GM21576 (cell line): Measurements from ENCODE around the gene USP40.

Experiments
- ATAC-seq: cut with Tn5 transposase; IDR thresholded peaks from one replicate; pipeline ENCODE4 v1.9.1; 2021; ENCODE audit warnings: mild to moderate bottlenecking, moderate library complexity; ENCODE audit not compliant: unreplicated experiment

USP40 gene

DNA sequence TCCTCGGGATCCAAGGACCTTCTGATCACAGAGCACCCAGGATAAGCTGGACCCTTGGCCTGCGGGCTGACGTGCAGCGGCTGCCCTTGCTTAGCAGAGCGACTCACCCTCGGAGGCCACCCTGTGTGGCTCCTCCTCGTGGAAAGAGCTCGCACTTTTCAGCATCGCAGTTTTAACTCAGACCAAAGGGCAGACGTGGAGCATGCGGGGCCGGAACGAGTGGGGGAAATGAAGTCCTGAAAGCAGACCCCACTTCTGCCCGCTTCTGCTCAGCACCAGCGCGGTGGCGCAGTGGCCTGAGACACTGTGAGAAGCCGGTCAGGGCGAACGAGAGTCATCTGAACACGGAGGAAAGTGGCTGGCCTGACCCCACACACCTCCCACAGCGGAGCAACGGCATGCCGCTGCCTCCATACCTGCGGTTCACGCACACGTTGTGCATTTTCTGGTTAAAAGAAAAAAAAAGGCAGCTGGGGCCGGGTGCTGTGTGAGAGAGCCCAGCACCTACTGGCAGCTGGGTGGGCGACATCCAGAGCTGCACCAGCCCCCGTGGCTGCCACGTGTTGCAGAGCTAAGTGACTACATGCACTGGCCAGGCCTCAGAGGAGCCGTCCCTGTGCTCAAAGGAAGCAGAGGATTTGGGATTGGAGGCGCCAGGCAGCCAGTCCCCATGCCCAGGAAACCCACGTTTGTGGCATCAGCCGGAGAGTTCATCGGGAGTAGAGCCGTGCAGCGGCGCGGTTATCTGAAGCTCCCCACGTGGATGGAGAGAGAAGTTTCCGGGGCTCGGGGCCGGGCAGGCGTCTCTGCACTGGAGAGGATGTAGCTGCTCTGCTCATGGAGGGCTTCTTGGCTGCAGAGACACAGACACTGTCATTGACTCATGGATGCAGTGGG is 89.7 kb downstream of the USP40 start:
- ATAC-seq: no peak

- no peak for ATAC-seq
Measured at GRCh38 chr2:233476063-233476410, 90.5 kb downstream of the USP40 start.

DNA sequence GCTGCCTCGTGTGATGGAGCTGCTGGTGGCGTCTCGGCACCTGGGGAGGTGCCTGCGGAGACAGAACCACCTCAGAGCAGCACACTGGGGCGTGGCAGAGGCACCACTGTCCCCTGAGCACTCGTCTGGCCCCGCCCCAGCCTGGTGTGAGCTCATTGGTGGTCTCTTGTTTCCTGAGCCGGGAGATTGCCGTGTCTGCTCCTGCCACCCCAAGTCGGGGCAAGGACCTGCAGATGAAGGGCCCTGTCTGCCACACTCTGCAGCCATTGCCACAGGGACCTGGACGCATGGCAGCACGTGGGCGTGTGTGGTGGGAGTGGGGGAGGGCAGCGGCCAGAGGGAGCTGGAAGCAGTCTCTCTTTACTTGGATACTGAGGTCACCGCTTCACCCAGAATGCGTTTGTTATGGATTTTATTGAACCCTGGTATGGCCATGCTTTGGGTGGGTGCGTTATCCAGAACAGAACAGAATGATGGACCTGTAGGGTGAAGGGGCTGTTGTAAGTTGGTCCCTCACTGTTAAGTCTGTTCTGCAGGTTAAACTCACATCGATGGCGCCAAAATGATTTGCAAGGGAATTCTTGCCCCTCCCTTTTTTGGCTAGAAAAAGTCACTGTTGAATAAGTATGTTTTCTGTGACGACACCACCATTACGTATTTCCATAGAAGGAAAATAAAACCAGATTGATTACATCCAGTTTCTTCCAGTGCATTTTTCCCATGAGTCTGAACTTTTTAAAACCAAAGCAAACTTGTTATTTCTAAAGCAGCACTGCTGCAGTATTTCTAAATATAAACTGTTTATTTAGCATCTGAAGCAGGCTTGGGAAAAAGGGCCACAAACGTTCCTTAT is 92.0 kb downstream of the USP40 start:
- no peak for ATAC-seq

DNA sequence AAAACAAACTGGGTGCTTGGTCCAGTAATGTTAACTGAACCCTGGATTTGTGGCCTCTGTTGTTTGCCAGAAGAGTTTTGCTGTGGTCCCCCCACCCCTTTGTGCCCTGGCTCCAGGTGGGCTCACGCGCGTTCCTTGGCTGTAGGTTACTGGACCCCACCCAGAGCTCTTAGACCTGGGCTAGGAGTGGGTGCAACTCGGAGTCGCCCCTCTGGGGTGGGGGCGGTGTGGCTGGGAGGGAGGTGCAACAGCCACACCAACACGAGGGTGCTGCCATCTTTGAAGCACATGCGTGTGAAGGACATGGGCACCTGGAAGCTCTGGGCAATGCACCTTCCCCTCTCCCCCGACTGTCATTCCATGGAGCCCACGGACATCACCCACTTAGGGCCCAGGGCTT is 92.7 kb downstream of the USP40 start:
- no peak for ATAC-seq

DNA sequence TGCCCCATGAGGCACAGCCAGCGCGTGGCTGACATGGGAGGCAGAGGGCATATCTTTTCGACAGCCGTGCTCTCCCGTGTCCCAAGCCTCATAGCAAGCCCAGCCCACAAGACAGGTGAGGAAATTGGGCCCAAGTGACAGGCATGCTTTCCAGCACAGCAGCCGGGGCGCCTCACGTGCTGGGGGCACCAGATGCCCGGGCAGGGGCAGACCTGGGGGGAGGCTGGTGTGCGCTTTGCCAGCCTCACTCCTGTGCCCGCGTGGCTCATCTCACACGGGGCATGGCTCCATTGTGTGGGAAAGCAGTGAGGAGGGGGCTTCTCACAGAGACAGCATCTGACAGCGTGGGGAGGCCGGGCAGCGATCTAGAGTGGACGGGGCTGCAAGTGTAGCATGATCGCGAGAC is 93.2 kb downstream of the USP40 start:
- no peak for ATAC-seq

- no peak for ATAC-seq
Measured at GRCh38 chr2:233471291-233472035, 95.1 kb downstream of the USP40 start.

DNA sequence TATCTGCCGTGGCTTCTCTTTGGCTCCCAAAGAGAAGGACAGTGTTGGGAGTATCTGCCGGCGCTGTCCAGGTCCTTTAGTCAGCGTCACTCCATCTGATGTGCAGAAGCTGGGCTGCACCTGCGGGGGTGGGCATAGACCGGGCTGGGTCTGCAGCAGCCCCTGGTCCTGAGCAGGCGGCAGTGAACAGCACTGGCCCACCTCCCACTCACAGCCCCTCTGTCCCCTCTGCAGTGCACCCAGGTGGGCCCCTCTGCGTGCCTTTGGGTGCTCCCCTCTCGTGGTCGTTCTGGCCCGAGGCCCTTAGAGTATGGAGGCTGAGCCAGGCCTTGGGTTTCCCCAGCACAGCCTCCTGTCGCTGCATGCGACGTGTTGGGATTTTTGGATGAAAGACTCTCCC is 95.7 kb downstream of the USP40 start:
- no peak for ATAC-seq

DNA sequence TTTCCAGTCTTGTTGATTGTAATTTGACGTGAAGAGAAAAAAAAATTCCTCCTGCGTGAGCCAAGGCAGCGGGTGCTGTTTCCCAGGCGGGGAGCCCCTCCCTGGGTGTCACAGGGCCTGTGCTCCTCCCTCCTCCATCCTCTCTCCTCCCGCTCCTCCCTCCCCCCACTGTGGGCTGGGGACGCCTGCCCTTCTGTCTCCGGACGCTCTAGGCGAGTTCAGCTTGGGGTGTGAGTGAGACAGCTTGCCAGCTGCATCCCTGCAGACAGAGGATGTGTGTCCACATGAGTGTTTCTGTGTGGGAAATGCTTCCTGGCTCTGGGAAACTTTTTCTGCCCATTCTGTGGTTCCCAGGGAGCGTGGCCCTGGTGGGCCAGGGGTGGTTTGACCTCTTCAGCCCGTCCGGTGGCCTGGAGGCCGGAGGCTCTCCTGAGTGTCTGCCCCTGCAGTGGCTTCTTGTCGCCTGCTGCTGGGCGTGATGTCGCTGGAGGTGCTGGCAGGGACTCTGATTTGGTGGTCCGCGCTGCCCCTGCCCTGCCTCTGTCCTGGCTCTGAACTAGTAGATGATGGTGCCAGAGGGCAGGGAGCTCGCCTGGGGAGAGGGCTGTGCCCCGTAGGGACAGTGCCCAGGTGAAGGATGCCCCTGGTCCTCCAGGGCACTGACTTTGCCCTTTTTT is 96.4 kb downstream of the USP40 start:
- ATAC-seq: no peak

DNA sequence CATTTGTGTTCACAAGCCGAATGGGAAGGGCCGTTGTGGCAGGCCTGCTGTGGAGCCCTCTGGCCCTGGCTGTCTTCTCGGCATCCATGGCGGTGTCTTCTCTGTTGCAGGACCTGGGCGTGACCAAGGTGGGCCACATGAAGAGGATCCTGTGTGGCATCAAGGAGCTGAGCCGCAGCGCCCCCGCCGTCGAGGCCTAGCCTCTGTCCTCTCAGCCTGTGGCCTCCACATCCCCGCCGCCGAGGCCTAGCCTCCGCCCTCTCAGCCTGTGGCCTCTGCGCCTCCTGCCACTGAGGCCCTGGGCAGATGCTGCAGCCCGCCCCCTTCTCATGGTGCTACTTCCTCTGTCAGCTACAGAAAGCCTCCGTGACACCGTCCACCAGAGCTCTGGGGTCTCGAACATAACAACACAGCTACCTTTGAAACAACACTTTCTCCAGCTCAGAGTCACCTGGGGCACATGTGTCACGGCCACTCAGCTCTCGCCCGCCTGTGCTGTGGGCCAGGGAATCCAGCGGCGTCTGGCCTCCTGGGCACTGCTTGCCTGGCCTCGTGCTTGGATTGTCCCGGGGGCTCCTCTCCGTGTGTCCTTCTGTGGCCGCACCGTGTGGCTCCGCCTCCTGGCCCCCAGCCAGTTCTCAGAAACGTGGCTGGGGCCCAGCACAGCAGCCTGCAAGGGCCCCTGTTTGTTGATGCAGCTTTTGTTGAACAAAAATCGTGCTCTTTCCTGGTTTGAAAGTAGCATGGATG is 97.1 kb downstream of the USP40 start:
- no peak for ATAC-seq

DNA sequence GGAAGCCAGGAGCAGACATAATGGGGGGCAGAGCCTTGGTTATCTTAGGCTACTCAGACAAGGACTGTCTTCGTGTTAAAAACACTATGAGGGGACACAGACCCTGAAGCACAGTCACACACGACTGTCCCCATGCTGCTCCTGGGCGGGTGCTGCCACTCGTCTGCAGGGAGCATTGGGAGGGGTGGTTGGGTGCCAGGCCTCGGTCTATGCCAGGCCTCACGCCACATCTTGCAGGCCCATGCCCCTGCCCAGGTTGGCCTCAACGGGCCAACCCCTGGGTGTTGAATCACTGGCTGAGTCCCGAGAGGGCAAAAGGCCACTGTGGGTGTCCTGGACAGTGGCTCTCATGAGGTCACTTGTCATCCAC is 97.9 kb downstream of the USP40 start:
- ATAC-seq: no peak

GRCh38 chr2:233468047-233468740 is 98.4 kb downstream of the USP40 start:
- ATAC-seq: no peak

GRCh38 chr2:233466991-233467603 is 99.5 kb downstream of the USP40 start:
- no peak for ATAC-seq

DNA sequence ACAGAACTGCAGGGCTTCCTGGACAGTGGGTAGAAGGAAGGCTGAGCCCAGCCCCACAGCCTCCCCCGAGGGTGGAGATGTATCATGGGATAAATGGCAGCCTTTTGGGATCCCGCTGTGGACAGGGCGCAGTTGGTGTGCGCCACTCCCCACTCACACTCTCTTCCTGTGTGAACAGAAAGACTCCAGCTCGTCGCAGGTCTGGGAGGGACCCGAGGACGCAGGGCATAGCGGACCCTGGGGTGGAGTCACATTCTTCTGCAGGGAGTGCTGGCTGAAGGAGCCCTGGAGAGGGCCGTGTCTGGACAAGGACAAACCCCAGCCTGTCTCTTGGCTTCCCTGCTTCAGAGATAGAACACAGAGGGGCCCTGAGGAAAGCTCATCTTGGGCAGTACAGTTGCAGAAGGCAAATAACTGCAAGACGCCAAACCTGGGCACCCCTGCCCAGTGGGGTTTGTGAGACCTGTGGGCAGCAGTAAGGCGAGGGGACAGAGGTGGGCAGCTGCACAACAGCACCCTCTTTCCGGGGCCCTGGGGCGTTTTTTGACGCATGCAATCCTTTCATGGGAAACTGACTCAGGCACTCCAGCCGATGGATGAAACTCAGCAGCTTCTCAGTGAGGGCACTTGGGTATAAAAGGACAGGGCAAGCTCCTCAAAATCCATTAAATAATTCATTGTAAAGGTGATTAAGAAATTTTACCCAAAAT is 101.9 kb downstream of the USP40 start:
- ATAC-seq: no peak

- ATAC-seq: no peak
Measured at GRCh38 chr2:233464056-233464455, 102.5 kb downstream of the USP40 start.

DNA sequence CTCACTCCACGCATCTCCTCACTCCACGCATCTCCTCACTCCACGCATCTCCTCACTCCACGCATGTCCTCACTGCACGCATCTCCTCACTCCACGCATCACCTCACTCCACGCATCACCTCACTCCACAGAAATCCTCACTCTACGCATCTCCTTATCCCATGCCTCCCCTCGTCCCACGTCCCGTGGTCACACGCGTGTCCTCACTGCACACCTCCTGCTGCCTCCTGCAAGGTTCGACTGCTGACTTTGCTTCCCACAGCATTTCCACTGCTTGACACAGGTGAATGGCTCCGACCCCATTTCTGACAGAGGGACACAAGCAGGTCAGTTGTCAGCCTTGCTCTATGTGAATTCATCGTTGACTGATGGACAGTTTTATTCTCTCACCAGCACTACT is 103.0 kb downstream of the USP40 start:
- ATAC-seq: no peak

GRCh38 chr2:233462826-233463470 is 103.6 kb downstream of the USP40 start:
- ATAC-seq: no peak

- ATAC-seq: no peak
Measured at GRCh38 chr2:233462202-233462785, 104.3 kb downstream of the USP40 start.

- ATAC-seq: no peak
Measured at GRCh38 chr2:233461481-233461891, 105.1 kb downstream of the USP40 start.
